HepG2 (cell line): Measurements from ENCODE around the gene PLCB1. TPM values are rescaled to one million over a fixed set of nuclear protein-coding genes. Genes with fewer than 3 reads are reported as not detected.

Experiments
- GRHL1 ChIP-seq: sonication (generic); formaldehyde crosslinking; conservative IDR thresholded peaks from 2 replicates; pipeline ENCODE4 v1.8.0; 2022; ENCODE audit warnings: missing genetic modification reagents
- HHEX ChIP-seq: IDR thresholded peaks from 2 replicates; pipeline ENCODE4 v1.6.1; 2016; ENCODE audit warnings: control low read depth
- IKZF4 ChIP-seq: sonication (generic); formaldehyde crosslinking; IDR thresholded peaks from 2 replicates; pipeline ENCODE4 v1.5.1; 2020; ENCODE audit warnings: borderline replicate concordance, mild to moderate bottlenecking, low read depth, missing genetic modification reagents; ENCODE audit errors: not compliant biosample characterization
- MBD4 ChIP-seq: IDR thresholded peaks from 2 replicates; pipeline ENCODE4 v1.6.1; 2012; ENCODE audit warnings: low read length, inconsistent platforms, borderline replicate concordance
- NFATC3 ChIP-seq: sonication (generic); formaldehyde crosslinking; IDR thresholded peaks from 2 replicates; pipeline ENCODE4 v1.5.1; 2020; ENCODE audit warnings: mild to moderate bottlenecking, missing genetic modification reagents
- NFYC ChIP-seq: IDR thresholded peaks from 2 replicates; pipeline ENCODE4 v1.6.1; 2016; ENCODE audit warnings: missing genetic modification reagents, missing compliant biosample characterization
- SAP130 ChIP-seq: IDR thresholded peaks from 2 replicates; pipeline ENCODE4 v1.6.1; 2016; ENCODE audit warnings: low read depth
- SMAD1 ChIP-seq: sonication (generic); formaldehyde crosslinking; IDR thresholded peaks from 2 replicates; pipeline ENCODE4 v1.4.0; 2020; ENCODE audit warnings: missing genetic modification reagents, low read depth, mild to moderate bottlenecking, borderline replicate concordance
- SOX5 ChIP-seq: IDR thresholded peaks from 2 replicates; pipeline ENCODE4 v1.6.1; 2016; ENCODE audit warnings: borderline replicate concordance
- SP5 ChIP-seq: IDR thresholded peaks from 2 replicates; pipeline ENCODE4 v1.6.1; 2016; ENCODE audit warnings: low read depth, borderline replicate concordance
- TFE3 ChIP-seq: IDR thresholded peaks from 2 replicates; pipeline ENCODE4 v1.6.1; 2016
- TGIF2 ChIP-seq: IDR thresholded peaks from 2 replicates; pipeline ENCODE4 v1.6.1; 2016; ENCODE audit warnings: control low read depth, missing compliant biosample characterization
- ZBTB33 ChIP-seq: sonication (generic); formaldehyde crosslinking; IDR thresholded peaks from 2 replicates; pipeline ENCODE4 v1.4.0; 2020; ENCODE audit warnings: missing genetic modification reagents
- ZBTB42 ChIP-seq: sonication (generic); formaldehyde crosslinking; IDR thresholded peaks from 2 replicates; pipeline ENCODE4 v1.5.0; 2020; ENCODE audit warnings: mild to moderate bottlenecking, missing genetic modification reagents
- ZNF142 ChIP-seq: sonication (generic); formaldehyde crosslinking; IDR thresholded peaks from 2 replicates; pipeline ENCODE4 v1.4.0; 2020; ENCODE audit warnings: missing genetic modification reagents
- ZNF331 ChIP-seq: sonication (generic); formaldehyde crosslinking; IDR thresholded peaks from 2 replicates; pipeline ENCODE4 v1.4.0; 2020; ENCODE audit warnings: missing genetic modification reagents
- ZNF614 ChIP-seq: IDR thresholded peaks from 2 replicates; pipeline ENCODE4 v1.6.1; 2018; ENCODE audit warnings: missing biosample characterization, missing genetic modification reagents, inconsistent platforms, borderline replicate concordance
- ZNF639 ChIP-seq: conservative IDR thresholded peaks from 2 replicates; pipeline ENCODE4 v1.6.1; 2018; ENCODE audit warnings: missing genetic modification reagents
- polyA plus RNA-seq, 8 experiments: library from polyadenylated mRNA; depleted of rRNA in 3 of 8; stranded (reverse) in 7 of 8; unstranded in 1 of 8; fragments of >200 nt; fragmentation: Illumina TruSeq in 4 of 8; extraction: Trizol in 4 of 8; gene quantifications; 2 replicates each; pipeline versions ENCODE4 v1.2.1 to v1.2.3, GENCODE V29; 2011 to 2016; ENCODE audit warnings: low read depth in 4 of 8, missing spikeins in 1 of 8, mixed read lengths in 1 of 8; ENCODE audit not compliant: insufficient read depth in 1 of 8
- total RNA-seq, 5 experiments: library from RNA; depleted of rRNA; stranded (reverse); fragments of >200 nt; fragmentation: Illumina TruSeq; extraction: Trizol; gene quantifications; 2 replicates each; pipeline ENCODE4 v1.2.3, GENCODE V29; 2016; ENCODE audit warnings: low read depth in 1 of 5

PLCB1 gene
- total and polyA plus RNA-seq, 2 of the 13 experiments (the other 11 are each of a cell fraction or from before 2014, with no cell fraction given), result 42.4 to 55.9 TPM

- peak; percentile 76; the same call in 1 of the 2 replicates for TF ChIP-seq SOX5
- no peak for TF ChIP-seq IKZF4
- TF ChIP-seq ZNF142, result no peak
- no peak for TF ChIP-seq TGIF2 (CRISPR knock-in tag)
- TF ChIP-seq NFYC, result no peak
- TF ChIP-seq HHEX, result no peak
- TF ChIP-seq SP5 (CRISPR knock-in tag), result no peak
- peak; percentile 57; the same call in 1 of the 2 replicates for TF ChIP-seq SAP130 (CRISPR knock-in tag)
- no peak for TF ChIP-seq MBD4
- TF ChIP-seq ZNF639 (CRISPR knock-in tag), result no peak
- no peak for TF ChIP-seq ZBTB42
- TF ChIP-seq ZNF614 (CRISPR knock-in tag), result no peak
- TF ChIP-seq ZBTB33 (CRISPR knock-in tag), result no peak
- TF ChIP-seq SMAD1 (CRISPR knock-in tag), result no peak
- no peak for TF ChIP-seq GRHL1
- TF ChIP-seq ZNF331 (CRISPR knock-in tag), result peak; percentile 38; the same call in 1 of the 2 replicates
- no peak for TF ChIP-seq TFE3 (CRISPR knock-in tag)
- TF ChIP-seq NFATC3 (CRISPR knock-in tag), result no peak
These were observed 234.3 kb downstream of the PLCB1 start (continued) for GRCh38 chr20:8366303-8366923.
